Measurements from ENCODE around the gene BICRA.

DNA sequence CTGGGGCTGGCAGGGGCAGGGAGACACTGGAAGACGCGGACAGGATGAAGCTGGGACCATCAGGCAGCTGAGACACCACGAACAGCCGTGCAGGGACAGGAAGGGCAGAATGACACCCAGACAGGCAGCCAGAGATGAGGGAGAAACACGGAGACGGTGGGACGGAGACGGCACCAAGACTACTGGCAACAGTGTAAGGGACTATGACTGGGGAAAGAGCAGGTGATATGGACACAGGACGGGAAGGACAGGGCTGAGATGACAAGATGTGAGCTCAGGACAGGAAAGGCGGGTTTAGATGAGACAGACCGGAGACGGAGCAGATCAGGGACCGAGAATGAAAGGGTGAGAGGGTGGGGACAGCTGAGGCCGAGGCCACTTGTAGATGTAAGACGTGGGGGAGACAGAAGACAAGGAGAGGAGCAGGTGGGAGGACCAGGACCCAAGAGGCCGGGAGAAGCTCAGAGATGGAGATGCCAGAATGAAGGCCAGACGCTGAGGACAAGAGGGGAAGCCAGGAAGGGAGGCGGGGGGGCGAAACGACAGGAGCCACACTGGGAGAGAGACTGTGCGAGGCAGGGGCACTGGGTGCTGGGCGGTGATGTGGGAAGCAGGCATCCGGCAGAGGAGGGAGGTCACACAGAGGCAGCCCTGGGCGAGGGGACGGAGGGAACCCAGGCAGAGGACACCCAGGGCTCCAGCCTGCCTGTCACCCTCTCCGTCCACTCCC is 86.8 kb downstream of the BICRA start:
- TF ChIP-seq, protein P1, sequence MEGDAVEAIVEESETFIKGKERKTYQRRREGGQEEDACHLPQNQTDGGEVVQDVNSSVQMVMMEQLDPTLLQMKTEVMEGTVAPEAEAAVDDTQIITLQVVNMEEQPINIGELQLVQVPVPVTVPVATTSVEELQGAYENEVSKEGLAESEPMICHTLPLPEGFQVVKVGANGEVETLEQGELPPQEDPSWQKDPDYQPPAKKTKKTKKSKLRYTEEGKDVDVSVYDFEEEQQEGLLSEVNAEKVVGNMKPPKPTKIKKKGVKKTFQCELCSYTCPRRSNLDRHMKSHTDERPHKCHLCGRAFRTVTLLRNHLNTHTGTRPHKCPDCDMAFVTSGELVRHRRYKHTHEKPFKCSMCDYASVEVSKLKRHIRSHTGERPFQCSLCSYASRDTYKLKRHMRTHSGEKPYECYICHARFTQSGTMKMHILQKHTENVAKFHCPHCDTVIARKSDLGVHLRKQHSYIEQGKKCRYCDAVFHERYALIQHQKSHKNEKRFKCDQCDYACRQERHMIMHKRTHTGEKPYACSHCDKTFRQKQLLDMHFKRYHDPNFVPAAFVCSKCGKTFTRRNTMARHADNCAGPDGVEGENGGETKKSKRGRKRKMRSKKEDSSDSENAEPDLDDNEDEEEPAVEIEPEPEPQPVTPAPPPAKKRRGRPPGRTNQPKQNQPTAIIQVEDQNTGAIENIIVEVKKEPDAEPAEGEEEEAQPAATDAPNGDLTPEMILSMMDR (IDR thresholded peaks at IDR 0.05): no peak
- no peak for TF ChIP-seq POLR2A (IDR thresholded peaks at IDR 0.05)

All from vagina (tissue), 2 donors.